HepG2 (cell line): ENCODE data around the gene ANKUB1. TPM values are rescaled to one million over a fixed set of nuclear protein-coding genes. Genes with fewer than 3 reads are reported as not detected.

Experiments used
- CC2D1A ChIP-seq: sonication (generic); formaldehyde crosslinking; IDR thresholded peaks from 2 replicates; pipeline ENCODE4 v1.8.1; 2023; ENCODE audit warnings: mild to moderate bottlenecking, missing genetic modification reagents
- DMTF1 ChIP-seq: sonication (generic); formaldehyde crosslinking; IDR thresholded peaks from 2 replicates; pipeline ENCODE4 v1.4.0; 2020; ENCODE audit warnings: mild to moderate bottlenecking, missing genetic modification reagents
- DRAP1 ChIP-seq: IDR thresholded peaks from 2 replicates; pipeline ENCODE4 v1.6.1; 2016; ENCODE audit warnings: missing genetic modification reagents, missing compliant biosample characterization
- FUBP1 ChIP-seq: sonication (generic); formaldehyde crosslinking; IDR thresholded peaks from 2 replicates; pipeline ENCODE4 v1.5.1; 2020; ENCODE audit warnings: missing genetic modification reagents, mild to moderate bottlenecking, borderline replicate concordance
- GPN1 ChIP-seq: sonication (generic); formaldehyde crosslinking; IDR thresholded peaks from 2 replicates; pipeline ENCODE4 v1.5.1; 2020; ENCODE audit warnings: missing genetic modification reagents, borderline replicate concordance
- GTF3A ChIP-seq: sonication (generic); formaldehyde crosslinking; conservative IDR thresholded peaks from 2 replicates; pipeline ENCODE4 v1.4.0; 2020; ENCODE audit warnings: mild to moderate bottlenecking, missing genetic modification reagents
- JARID2 ChIP-seq: sonication (generic); formaldehyde crosslinking; IDR thresholded peaks from 2 replicates; pipeline ENCODE4 v1.8.1; 2023; ENCODE audit warnings: missing genetic modification reagents, inconsistent platforms; ENCODE audit not compliant: insufficient replicate concordance
- KLF11 ChIP-seq: IDR thresholded peaks from 2 replicates; pipeline ENCODE4 v1.6.1; 2016; ENCODE audit warnings: missing compliant biosample characterization
- NCOA1 ChIP-seq: sonication (generic); formaldehyde crosslinking; IDR thresholded peaks from 2 replicates; pipeline ENCODE4 v1.9.0; 2021; ENCODE audit warnings: missing genetic modification reagents
- NFE2 ChIP-seq: sonication (generic); formaldehyde crosslinking; IDR thresholded peaks from 2 replicates; pipeline ENCODE4 v1.4.0; 2020; ENCODE audit warnings: missing genetic modification reagents
- NFKB2 ChIP-seq: sonication (generic); formaldehyde crosslinking; IDR thresholded peaks from 2 replicates; pipeline ENCODE4 v1.4.0; 2020; ENCODE audit warnings: missing genetic modification reagents, borderline replicate concordance
- PAWR ChIP-seq: sonication (generic); formaldehyde crosslinking; IDR thresholded peaks from 2 replicates; pipeline ENCODE4 v1.4.0; 2020; ENCODE audit warnings: missing genetic modification reagents, mild to moderate bottlenecking, borderline replicate concordance
- REPIN1 ChIP-seq: sonication (generic); formaldehyde crosslinking; IDR thresholded peaks from 2 replicates; pipeline ENCODE4 v1.8.0; 2022; ENCODE audit warnings: missing genetic modification reagents, low read depth, mild to moderate bottlenecking, borderline replicate concordance
- TAF15 ChIP-seq: fragments of 200-400 bp; formaldehyde crosslinking; IDR thresholded peaks from one replicate; pipeline ENCODE4 v1.6.1; 2018; ENCODE audit warnings: mild to moderate bottlenecking, low read depth, low read length; ENCODE audit not compliant: poor library complexity, severe bottlenecking
- ZBTB1 ChIP-seq: sonication (generic); formaldehyde crosslinking; IDR thresholded peaks from 2 replicates; pipeline ENCODE4 v1.4.0; 2020; ENCODE audit warnings: missing genetic modification reagents, borderline replicate concordance
- ZFP82 ChIP-seq: sonication (generic); formaldehyde crosslinking; IDR thresholded peaks from 2 replicates; pipeline ENCODE4 v1.5.1; 2020; ENCODE audit warnings: mild to moderate bottlenecking, missing genetic modification reagents, borderline replicate concordance
- ZNF264 ChIP-seq: sonication (generic); formaldehyde crosslinking; IDR thresholded peaks from 2 replicates; pipeline ENCODE4 v1.4.0; 2020; ENCODE audit warnings: missing genetic modification reagents
- ZNF292 ChIP-seq: sonication (generic); formaldehyde crosslinking; IDR thresholded peaks from 2 replicates; pipeline ENCODE4 v1.8.1; 2022; ENCODE audit warnings: mild to moderate bottlenecking, low read depth, missing genetic modification reagents, borderline replicate concordance
- ZNF569 ChIP-seq: sonication (generic); formaldehyde crosslinking; IDR thresholded peaks from 2 replicates; pipeline ENCODE4 v1.5.0; 2020; ENCODE audit warnings: mild to moderate bottlenecking, missing genetic modification reagents, moderate library complexity, borderline replicate concordance
- polyA plus RNA-seq, 8 experiments: library from polyadenylated mRNA; depleted of rRNA in 3 of 8; stranded (reverse) in 7 of 8; unstranded in 1 of 8; fragments of >200 nt; fragmentation: Illumina TruSeq in 4 of 8; extraction: Trizol in 4 of 8; gene quantifications; 2 replicates each; pipeline versions ENCODE4 v1.2.1 to v1.2.3, GENCODE V29; 2011 to 2016; ENCODE audit warnings: low read depth in 4 of 8, missing spikeins in 1 of 8, mixed read lengths in 1 of 8; ENCODE audit not compliant: insufficient read depth in 1 of 8
- total RNA-seq, 5 experiments: library from RNA; depleted of rRNA; stranded (reverse); fragments of >200 nt; fragmentation: Illumina TruSeq; extraction: Trizol; gene quantifications; 2 replicates each; pipeline ENCODE4 v1.2.3, GENCODE V29; 2016; ENCODE audit warnings: low read depth in 1 of 5
- TF ChIP-seq, protein P1 (sequence below): IDR thresholded peaks from 2 replicates; pipeline ENCODE4 v1.6.1; 2016; ENCODE audit warnings: low read depth, borderline replicate concordance
- TF ChIP-seq, protein P2 (sequence below): sonication (generic); formaldehyde crosslinking; IDR thresholded peaks from 2 replicates; pipeline ENCODE4 v1.5.0; 2020; ENCODE audit warnings: mild to moderate bottlenecking, missing genetic modification reagents

ANKUB1 gene
- total and polyA plus RNA-seq, 2 of the 13 experiments (the other 11 are each of a cell fraction or from before 2014, with no cell fraction given) = not detected

GRCh38 chr3:149752051-149752787 is 40.1 kb downstream of the ANKUB1 start, which contains the start of gene COMMD2 (continued):
- TF ChIP-seq TAF15 = no peak
- no peak for TF ChIP-seq FUBP1 (CRISPR knock-in tag)
- no peak for TF ChIP-seq GTF3A (CRISPR knock-in tag)
- TF ChIP-seq GPN1 = no peak
- TF ChIP-seq ZNF292 (CRISPR knock-in tag) = peak; percentile 97
- peak; percentile 75; the same call in 1 of the 2 replicates for TF ChIP-seq NCOA1 (CRISPR knock-in tag)
- TF ChIP-seq JARID2 (CRISPR knock-in tag) = peak; percentile 84
- TF ChIP-seq NFKB2 (CRISPR knock-in tag) = peak; percentile 93; the same call in 1 of the 2 replicates
- peak; percentile 66; the same call in 1 of the 2 replicates for TF ChIP-seq KLF11
- TF ChIP-seq DMTF1 (CRISPR knock-in tag) = no peak
- peak; percentile 94 for TF ChIP-seq REPIN1 (CRISPR knock-in tag)
- TF ChIP-seq, protein P1, sequence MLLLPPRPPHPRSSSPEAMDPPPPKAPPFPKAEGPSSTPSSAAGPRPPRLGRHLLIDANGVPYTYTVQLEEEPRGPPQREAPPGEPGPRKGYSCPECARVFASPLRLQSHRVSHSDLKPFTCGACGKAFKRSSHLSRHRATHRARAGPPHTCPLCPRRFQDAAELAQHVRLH (CRISPR knock-in tag) = peak; percentile 96
- TF ChIP-seq PAWR (CRISPR knock-in tag) = no peak
- TF ChIP-seq NFE2 (CRISPR knock-in tag) = no peak
- peak; percentile 94 for TF ChIP-seq ZNF264 (CRISPR knock-in tag)
- TF ChIP-seq ZNF569 (CRISPR knock-in tag) = no peak
- TF ChIP-seq, protein P2, sequence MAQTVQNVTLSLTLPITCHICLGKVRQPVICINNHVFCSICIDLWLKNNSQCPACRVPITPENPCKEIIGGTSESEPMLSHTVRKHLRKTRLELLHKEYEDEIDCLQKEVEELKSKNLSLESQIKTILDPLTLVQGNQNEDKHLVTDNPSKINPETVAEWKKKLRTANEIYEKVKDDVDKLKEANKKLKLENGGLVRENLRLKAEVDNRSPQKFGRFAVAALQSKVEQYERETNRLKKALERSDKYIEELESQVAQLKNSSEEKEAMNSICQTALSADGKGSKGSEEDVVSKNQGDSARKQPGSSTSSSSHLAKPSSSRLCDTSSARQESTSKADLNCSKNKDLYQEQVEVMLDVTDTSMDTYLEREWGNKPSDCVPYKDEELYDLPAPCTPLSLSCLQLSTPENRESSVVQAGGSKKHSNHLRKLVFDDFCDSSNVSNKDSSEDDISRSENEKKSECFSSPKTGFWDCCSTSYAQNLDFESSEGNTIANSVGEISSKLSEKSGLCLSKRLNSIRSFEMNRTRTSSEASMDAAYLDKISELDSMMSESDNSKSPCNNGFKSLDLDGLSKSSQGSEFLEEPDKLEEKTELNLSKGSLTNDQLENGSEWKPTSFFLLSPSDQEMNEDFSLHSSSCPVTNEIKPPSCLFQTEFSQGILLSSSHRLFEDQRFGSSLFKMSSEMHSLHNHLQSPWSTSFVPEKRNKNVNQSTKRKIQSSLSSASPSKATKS (CRISPR knock-in tag) = 0 out of 2 replicates have a peak, but pooled peaks have one; percentile 59
- no peak for TF ChIP-seq CC2D1A (CRISPR knock-in tag)
- TF ChIP-seq DRAP1 (CRISPR knock-in tag) = peak; percentile 60; the same call in 1 of the 2 replicates
- TF ChIP-seq ZFP82 (CRISPR knock-in tag) = no peak; the same call in 1 of the 2 replicates
- TF ChIP-seq ZBTB1 (CRISPR knock-in tag) = no peak
